ENCODE data around the gene ACOT13.
"Not testable (repeated sequence)": the region's sequence is repeated elsewhere in the genome, so short reads cannot be mapped to it uniquely, and the experiment has no call there.

The ACOT13 gene

DNA sequence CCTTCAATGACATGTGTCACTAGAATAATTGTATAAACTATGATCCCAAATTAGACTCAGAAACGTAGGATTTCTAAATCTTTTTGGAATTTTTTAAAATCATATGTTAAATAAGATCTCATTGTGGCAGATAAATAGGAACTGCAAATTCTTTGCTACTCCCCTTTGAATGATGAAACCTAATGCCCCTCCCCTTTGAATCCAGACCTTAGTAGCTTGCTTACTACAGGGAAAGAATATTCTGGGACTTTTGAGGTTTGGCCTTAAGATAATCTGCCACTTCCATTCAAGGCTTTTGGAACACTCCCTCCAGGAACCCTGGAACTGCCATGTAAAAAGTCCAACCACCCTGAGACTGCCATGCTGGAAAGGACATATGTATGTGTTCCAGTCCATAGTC lies 7.3 kb upstream of the ACOT13 start:
- Histone ChIP-seq H3K36me3 (ENCODE audit: low read length) (peaks cover 35% of the 10 kb centered on the region), H3K4me2 (ENCODE audit: low read depth, low read length, poor library complexity, severe bottlenecking) (no peak overlapping the region), H2AFZ (ENCODE audit: low read depth, low read length, severe bottlenecking) (no peak overlapping the region), H3F3A (ENCODE audit: insufficient read depth) (no peaks in the 10 kb centered on the region), H3K9me2 (replicated peaks; ENCODE audit: insufficient read depth, low read length) (no peaks in the 10 kb centered on the region), H3K27ac (ENCODE audit: low read depth, low read length) (no peak overlapping the region), H3K4me3 (ENCODE audit: insufficient read depth, low read length, poor library complexity, severe bottlenecking) (no peak overlapping the region), H3K9me3 (ENCODE audit: insufficient read depth, low read length) (no peaks in the 10 kb centered on the region), H4K20me1 (ENCODE audit: low read depth, low read length) (no peaks in the 10 kb centered on the region), H3K9ac (ENCODE audit: low read length) (no peak overlapping the region), H3K27me3 (ENCODE audit: low read length) (no peaks in the 10 kb centered on the region), H3K79me2 (ENCODE audit: insufficient read depth, low read length) (peaks cover 40% of the 10 kb centered on the region)
- no peak for TF ChIP-seq EZH2phosphoT487 (conservative IDR thresholded peaks at IDR 0.05; ENCODE audit: low read length)
- TF ChIP-seq, protein P1, sequence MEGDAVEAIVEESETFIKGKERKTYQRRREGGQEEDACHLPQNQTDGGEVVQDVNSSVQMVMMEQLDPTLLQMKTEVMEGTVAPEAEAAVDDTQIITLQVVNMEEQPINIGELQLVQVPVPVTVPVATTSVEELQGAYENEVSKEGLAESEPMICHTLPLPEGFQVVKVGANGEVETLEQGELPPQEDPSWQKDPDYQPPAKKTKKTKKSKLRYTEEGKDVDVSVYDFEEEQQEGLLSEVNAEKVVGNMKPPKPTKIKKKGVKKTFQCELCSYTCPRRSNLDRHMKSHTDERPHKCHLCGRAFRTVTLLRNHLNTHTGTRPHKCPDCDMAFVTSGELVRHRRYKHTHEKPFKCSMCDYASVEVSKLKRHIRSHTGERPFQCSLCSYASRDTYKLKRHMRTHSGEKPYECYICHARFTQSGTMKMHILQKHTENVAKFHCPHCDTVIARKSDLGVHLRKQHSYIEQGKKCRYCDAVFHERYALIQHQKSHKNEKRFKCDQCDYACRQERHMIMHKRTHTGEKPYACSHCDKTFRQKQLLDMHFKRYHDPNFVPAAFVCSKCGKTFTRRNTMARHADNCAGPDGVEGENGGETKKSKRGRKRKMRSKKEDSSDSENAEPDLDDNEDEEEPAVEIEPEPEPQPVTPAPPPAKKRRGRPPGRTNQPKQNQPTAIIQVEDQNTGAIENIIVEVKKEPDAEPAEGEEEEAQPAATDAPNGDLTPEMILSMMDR (IDR thresholded peaks at IDR 0.05; ENCODE audit: insufficient read depth, low read length, poor library complexity, severe bottlenecking) = no peak

DNA sequence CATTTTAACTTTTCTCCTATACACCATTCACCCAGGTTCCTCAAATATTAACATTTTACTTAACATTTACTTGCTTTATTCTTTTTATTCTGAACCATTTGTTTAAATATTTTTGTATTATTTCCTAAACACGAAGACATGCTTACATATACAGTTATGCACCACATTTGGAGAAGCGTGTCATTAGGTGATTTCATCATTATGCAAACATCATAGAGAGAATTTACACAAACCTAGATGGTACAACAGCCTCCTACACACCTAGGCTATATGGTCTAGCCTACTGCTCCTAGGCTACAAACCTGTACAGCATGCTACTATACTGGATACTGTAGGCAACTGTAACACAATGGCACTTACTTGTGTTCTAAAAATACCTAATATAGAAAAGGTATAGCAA lies 6.8 kb upstream of the ACOT13 start:
- H3K9me2 ChIP-seq (replicated peaks; ENCODE audit: insufficient read depth, low read length) = no peaks in the 10 kb centered on the region
- H3K27me3 ChIP-seq (ENCODE audit: low read length) = no peaks in the 10 kb centered on the region
- no peaks in the 10 kb centered on the region for H3K9me3 ChIP-seq (ENCODE audit: insufficient read depth, low read length)
- no peaks in the 10 kb centered on the region for H3F3A ChIP-seq (ENCODE audit: insufficient read depth)
- H3K4me3 ChIP-seq (ENCODE audit: insufficient read depth, low read length, poor library complexity, severe bottlenecking) = no peak overlapping the region
- TF ChIP-seq, protein P1 (IDR thresholded peaks at IDR 0.05; ENCODE audit: insufficient read depth, low read length, poor library complexity, severe bottlenecking) = no peak
- no peak for TF ChIP-seq EZH2phosphoT487 (conservative IDR thresholded peaks at IDR 0.05; ENCODE audit: low read length)
- H2AFZ ChIP-seq (ENCODE audit: low read depth, low read length, severe bottlenecking) = no peak overlapping the region
- H3K79me2 ChIP-seq (ENCODE audit: insufficient read depth, low read length) = peaks cover 46% of the 10 kb centered on the region
- no peak overlapping the region for H3K9ac ChIP-seq (ENCODE audit: low read length)
- H3K4me2 ChIP-seq (ENCODE audit: low read depth, low read length, poor library complexity, severe bottlenecking) = no peak overlapping the region
- no peaks in the 10 kb centered on the region for H4K20me1 ChIP-seq (ENCODE audit: low read depth, low read length)
- no peak overlapping the region for H3K27ac ChIP-seq (ENCODE audit: low read depth, low read length)
- peaks cover 35% of the 10 kb centered on the region for H3K36me3 ChIP-seq (ENCODE audit: low read length)

DNA sequence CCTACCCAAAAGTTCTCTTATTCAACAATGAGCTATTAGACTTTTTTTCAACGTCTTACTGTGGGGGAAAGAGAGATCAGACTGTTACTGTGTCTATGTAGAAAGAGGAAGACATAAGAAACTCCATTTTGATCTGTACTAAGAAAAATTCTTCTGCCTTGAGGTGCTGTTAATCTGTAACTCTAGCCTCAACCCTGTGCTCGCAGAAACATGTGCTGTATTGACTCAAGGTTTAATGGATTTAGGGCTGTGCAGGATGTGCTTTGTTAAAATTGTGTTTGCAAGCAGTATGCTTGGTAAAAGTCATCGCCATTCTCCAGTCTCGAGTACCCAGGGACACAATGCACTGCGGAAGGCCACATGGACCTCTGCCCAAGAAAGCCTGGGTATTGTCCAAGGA lies 5.1 kb upstream of the ACOT13 start:
- H3F3A ChIP-seq (ENCODE audit: insufficient read depth); H2AFZ ChIP-seq (ENCODE audit: low read depth, low read length, severe bottlenecking); H4K20me1 ChIP-seq (ENCODE audit: low read depth, low read length); H3K9me3 ChIP-seq (ENCODE audit: insufficient read depth, low read length); H3K4me2 ChIP-seq (ENCODE audit: low read depth, low read length, poor library complexity, severe bottlenecking); H3K27ac ChIP-seq (ENCODE audit: low read depth, low read length); H3K9me2 ChIP-seq (replicated peaks; ENCODE audit: insufficient read depth, low read length); H3K4me3 ChIP-seq (ENCODE audit: insufficient read depth, low read length, poor library complexity, severe bottlenecking); H3K27me3 ChIP-seq (ENCODE audit: low read length); H3K9ac ChIP-seq (ENCODE audit: low read length): not testable (repeated sequence)
- Histone ChIP-seq H3K36me3 (ENCODE audit: low read length) (peaks cover 24% of the 10 kb centered on the region), H3K79me2 (ENCODE audit: insufficient read depth, low read length) (peaks cover 49% of the 10 kb centered on the region)

DNA sequence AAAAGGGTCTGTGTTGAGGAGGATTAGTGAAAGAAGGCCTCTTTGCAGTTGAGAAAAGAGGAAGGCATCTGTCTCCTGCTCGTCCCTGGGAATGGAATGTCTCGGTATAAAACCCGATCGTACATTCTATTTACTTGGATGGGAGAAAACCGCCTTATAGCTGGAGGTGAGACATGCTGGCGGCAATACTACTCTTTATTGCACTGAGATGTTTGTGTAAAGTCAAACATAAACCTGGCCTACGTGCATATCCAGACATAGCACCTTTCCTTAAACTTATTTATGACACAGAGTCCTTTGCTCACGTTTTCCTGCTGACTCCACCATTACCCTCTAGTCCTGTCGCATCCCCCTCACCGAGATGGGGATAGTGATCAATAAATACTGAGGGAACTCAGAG lies 4.6 kb upstream of the ACOT13 start:
- H3K9me3 ChIP-seq (ENCODE audit: insufficient read depth, low read length) = no peaks in the 10 kb centered on the region
- TF ChIP-seq, protein P1 (IDR thresholded peaks at IDR 0.05; ENCODE audit: insufficient read depth, low read length, poor library complexity, severe bottlenecking) = no peak
- no peak for TF ChIP-seq EZH2phosphoT487 (conservative IDR thresholded peaks at IDR 0.05; ENCODE audit: low read length)
- H3K9me2 ChIP-seq (replicated peaks; ENCODE audit: insufficient read depth, low read length) = no peaks in the 10 kb centered on the region
- H3K36me3 ChIP-seq (ENCODE audit: low read length) = peaks cover 20% of the 10 kb centered on the region; the same call in 1 of the 2 replicates
- no peaks in the 10 kb centered on the region for H3K27me3 ChIP-seq (ENCODE audit: low read length)
- H3K27ac ChIP-seq (ENCODE audit: low read depth, low read length) = no peak overlapping the region
- no peak overlapping the region for H2AFZ ChIP-seq (ENCODE audit: low read depth, low read length, severe bottlenecking)
- H3K9ac ChIP-seq (ENCODE audit: low read length) = no peak overlapping the region
- 0 out of 2 replicates have a peak, but pooled peaks cover 3% of the 10 kb centered on the region for H3F3A ChIP-seq (ENCODE audit: insufficient read depth)
- no peak overlapping the region for H3K4me2 ChIP-seq (ENCODE audit: low read depth, low read length, poor library complexity, severe bottlenecking)
- peaks cover 47% of the 10 kb centered on the region for H3K79me2 ChIP-seq (ENCODE audit: insufficient read depth, low read length)
- no peak overlapping the region for H3K4me3 ChIP-seq (ENCODE audit: insufficient read depth, low read length, poor library complexity, severe bottlenecking)
- no peaks in the 10 kb centered on the region for H4K20me1 ChIP-seq (ENCODE audit: low read depth, low read length)
